HuH-7 (cell line): Measurements from ENCODE around the gene ECE1.

Experiments
- DNase-seq: peaks from one replicate; pipeline ENCODE4 v3.0.0; 2011; ENCODE audit warnings: low spot score

Gene ECE1

DNA sequence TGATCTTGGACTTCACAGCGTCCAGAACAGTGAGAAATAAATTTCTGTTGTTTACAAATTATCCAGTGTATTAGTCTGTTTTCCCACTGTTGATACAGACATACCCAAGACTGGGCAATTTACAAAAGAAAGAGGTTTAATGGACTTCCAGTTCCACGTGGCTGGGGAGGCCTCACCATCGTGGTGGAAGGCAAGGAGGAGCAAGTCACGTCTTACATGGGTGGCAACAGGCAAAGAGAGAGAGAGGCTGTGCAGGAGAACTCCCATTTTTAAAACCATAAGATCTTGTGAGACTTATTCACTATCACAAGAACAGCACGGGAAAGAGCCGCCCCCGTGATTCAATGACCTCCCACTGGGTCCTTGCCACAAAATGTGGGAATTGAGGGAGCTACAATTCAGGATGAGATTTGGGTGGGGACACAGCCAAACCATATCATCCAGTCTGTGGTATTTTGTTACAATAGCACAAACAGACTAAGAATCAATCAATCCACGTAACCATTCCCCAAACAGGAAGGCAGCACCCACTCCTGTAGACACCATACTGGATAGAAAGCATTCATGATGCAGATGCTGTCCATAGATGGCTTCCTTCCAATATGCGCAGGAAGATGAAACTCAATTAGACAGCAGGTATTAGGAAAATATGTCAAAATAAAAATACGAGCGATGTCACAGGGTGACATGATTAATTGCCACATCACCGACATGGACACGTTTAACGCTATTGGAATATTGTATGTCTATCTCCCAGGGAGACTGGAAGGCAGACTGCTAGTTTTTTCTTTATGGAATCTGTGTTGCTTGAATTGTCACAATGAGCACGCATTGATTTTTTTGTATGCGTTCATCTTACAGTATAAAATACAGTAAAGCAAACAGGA is 22.8 kb downstream of the ECE1 start:
- DNase-seq: no peak

DNA sequence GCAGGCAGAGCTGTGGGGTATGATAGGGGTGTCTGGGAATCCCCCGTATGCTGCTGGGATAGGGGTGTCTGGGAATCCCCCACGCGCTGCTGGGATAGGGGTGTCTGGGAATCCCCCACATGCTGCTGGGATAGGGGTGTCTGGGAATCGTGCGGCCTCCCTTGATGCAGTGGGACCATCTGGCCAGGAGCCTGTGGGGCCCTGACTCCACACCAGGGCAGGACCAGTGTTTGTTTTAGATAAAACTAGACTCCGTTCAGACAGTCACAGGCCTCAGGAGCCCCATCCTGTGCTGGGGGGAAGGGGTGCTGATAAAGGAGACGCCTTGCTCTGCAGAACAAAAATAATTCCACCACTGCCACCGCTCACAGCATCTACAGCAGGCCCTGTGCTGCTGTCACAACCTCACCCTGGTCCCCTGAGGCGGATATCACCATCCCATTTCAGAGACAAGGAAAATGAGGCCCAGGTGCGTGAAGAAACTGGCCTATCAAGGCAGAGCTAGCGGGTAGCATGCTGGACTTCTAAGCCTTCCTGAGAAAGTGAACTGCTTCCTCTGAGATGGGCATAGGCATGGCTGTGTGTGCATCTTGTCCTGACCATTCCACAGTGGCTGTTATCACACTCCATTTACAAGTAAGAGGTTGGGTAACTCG is 24.0 kb downstream of the ECE1 start:
- no peak for DNase-seq

DNA sequence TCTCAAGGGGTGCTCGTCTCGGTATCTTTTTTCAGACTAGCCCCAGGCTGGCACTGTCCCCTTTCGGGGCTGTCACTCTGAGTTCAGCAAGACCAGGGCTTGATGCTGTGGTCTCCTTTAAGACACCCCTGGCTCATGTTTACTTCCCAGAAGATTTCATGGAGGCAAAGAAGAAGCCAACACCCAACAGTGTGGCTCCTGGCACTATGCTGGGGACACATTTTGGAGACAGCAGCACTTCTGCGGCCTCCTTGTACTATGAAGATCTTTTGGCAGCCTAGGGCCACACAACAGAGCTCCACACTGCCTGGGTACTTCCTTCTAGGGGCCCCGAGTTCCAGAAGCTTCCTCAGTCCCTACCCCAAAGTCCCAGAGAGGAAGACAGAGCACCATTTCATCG is 24.6 kb downstream of the ECE1 start:
- DNase-seq: no peak

DNA sequence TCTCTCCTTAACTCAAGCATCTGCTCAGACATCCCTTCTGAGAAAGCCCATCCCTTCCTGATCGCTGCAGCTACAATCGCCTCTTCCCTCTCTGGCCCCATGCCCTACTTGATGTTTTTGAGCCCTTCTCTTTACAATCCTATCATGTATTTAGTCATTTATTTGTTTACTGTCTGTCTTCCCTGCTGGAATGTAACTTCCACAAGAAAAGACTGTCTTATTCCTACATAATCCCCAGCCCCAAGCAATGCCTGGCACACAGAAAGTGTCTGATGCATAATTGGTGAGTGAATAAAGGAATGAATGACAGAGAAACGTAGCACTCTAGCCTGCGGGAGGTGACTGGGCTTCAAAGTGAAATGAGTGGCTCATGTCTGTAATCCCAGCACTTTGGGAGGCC is 25.4 kb downstream of the ECE1 start:
- DNase-seq: no peak

DNA sequence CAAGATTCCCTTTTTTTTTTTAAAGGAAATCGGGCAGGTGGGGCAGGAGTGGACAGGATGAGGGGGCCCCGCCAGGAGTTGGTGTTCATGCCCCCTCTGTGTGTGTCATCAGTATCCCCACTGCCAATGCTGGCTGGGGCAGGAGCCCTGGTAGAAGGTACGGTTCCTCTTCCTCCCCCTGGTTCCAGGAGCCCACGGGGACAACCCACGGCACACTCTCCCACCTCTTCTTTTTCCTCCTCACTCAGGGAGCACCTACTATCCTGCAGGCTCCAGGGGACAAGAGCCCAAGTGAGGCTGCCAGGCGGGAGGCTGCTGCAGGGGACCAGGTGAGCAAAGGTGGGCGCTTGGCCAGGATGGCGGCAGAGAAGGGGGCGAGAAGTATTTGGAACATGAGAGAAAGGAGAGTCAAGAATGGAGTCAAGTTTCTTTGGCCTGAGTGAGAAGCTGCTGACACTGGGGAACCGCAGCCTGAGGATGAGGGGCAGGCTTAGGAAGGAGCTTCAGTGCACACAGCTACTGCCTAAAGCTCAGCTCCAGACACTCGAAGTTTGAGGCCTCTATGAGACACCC is 26.5 kb downstream of the ECE1 start:
- no peak for DNase-seq

DNA sequence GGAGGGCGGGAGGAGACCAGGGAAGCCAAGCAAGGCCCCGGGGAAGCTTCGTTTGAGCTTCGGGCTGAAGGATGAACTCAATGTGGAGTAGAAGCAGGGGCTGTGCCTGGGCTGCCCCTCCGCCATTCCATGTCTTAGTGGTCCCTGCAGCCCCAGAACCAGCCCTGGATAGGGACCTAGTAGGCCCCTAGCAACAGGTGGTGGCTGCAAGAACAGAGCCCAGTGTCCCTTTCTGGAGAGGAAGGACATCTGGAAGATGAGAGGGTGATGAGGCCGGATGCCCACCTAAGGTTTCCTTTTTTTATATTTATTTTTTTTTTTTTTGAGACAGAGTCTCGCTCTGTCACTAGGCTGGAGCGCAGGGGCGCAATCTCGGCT is 27.2 kb downstream of the ECE1 start:
- no peak for DNase-seq

DNA sequence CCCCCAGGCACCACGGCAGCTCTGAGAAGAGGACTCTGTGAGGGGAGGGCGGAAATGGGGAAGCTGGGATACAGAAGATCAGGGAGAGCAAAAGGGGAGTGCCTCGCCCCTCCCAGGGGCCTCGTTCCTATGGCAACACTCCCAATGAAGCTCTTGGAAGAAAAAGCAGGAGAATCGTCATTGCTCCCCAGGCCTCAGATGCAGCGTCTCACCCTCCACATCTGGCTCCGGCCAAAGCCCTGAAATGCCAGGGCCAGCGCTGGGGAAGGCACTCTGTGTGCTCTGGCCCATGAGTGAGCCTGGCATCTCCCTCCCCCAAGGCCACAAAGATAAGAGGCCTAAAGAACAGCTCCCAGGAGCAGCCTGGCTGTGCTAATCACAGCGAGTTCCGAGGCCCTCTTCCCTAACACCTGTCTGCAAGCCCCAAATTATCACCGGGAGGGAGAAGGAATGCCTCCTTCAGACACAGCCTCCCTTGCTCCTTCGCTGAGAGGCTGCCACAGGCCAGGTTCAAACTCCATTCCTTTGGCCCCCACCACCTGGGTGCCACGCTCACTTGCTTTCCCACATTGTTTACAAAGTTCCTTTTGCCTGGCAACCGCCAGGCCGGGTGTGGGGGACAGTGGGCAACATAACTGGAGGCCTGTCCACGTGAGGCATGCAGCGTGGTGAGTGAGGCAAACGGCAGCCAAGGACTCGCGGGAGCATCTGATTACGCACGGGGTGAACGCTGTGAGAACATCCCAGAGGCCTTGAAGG is 27.8 kb downstream of the ECE1 start:
- no peak for DNase-seq

DNA sequence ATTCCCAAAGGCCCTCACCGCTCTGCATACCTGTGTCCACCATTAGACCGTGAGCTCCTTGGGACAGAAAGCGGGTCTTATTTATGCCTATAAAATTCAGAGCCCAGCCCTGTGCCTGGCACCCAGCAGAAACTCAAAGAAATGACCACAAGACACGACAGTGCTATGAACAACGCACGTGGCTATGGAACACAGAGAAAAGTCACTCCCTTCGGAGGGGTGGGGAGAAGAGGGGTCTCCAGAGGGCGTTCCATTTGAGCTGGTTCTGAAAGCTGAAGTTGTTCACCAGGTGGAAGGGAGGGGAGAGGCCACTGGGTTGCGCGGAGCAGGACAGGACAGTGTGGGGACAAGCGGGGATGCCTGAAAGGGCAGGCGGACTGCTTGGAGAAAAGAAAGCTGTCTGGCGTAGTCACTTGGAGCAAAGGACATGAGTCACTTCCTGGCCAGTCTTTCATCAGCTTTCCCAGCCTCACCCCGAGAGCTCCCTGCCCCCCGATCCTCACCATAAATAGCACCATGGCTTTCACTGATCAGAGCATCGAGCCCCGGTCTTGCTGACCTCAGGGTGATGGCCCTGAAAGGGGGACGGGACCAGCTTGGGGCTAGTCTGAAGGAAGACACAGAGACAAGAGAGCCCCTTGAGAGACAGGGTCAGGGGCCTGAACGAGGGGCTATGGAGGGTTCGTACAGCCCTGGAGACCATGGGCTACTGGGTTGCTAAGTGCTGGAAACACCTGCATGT is 28.5 kb downstream of the ECE1 start:
- no peak for DNase-seq

DNA sequence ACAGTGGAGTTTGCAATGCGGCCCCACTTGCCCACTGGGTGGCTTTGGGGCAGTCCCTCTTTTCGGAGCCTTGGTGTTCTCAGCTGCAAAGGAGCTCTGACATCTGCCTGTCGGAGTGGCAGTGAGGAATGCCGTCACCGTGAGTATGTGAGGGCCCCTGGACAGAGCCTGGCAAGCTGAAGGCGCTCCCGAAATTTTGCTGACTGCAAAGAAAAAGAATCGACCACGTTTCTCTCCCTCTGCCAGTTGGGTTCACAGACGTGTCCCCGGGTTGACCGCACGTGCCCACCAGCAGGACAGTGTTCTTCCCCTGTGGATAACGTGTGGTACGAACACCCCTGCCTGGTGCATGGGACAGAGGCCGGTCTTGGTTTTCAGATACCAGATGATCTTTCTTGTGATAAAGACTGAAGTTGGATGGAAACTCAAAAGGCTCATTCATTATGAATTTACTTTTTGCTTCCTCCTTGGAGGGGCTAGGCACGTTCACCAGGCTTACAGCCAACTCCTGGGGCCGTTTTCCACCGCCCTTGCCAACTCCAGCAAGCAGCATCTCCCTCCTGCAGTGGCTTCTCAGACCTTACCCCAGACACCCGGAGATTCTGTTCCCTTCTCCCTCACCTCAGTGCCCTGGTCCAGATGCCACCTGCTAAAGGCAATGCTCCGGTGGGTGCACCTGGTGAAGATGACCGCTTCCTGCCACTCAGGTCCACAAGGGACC is 29.7 kb downstream of the ECE1 start:
- DNase-seq: no peak

DNA sequence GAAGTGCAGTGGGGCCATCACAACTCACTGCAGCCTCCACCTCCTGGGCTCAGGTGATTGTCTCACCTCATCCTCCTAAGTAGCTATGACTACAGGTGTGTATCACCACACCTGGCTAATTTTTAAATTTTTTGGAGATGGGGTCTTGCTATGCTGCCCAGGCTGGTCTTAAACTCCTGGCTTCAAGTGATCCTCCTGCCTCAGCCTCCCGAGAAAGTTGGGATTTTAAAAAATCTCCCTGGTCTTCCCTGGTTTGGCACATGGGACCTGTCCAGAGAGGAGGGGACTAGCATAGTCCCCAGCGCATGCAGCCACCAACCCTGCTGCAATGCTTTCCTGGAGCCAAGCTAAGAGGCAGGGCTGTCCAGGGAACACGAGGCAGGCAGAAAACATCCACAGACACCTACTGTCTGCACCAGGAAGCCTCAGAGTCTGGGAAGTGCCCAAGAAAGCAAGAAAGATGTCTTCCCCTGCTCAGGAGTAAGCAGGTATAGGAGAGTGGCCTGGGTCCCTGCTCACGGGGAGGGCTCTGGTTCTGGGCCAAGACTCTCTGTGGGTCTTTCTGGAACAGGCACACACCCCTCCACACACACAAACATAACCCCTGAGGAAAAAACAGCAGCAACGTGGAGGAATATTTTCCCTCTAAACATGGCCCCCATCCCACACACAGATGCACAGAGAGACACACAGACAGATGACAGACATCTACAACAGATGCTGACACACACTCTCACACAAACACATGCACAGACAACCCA is 30.8 kb downstream of the ECE1 start:
- no peak for DNase-seq

DNA sequence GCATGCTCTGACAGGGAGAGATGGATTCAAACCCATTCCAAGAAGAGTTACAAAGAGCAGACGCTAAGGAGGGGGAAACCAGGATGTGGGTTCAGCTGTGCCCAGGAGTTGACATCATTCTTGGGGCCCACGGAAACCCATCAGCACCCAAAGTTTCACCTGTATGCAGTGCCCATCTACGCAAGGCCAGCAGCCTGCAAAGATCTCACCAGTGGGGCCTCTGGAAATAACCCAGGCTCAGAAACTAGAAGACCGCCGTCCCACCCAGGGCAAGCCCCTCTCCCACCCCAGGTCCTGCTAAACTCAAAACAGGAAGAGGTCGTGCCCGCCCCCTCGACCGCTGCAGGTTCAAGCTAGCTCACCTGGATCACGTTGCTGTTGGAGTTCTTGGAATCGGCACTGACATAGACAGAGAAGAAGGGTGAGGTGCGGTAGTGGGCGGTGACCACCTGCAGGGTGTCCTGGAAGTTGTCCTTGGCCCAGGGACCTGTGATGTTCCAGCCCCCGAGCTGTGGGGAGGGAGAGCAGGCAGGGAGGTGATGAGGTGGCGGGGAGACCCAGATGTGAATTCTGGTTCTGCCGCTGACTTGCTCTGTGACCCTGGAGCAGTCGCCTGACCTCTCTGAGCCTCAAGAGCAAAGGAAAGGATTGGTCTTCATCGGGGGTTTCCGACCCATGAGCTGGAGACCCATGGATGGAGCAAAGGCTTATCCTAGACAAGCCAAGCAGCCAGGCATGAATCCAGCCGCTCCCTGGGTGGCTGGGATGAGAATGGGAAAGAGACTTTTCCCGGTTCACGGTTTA is 31.7 kb downstream of the ECE1 start:
- DNase-seq: no peak

DNA sequence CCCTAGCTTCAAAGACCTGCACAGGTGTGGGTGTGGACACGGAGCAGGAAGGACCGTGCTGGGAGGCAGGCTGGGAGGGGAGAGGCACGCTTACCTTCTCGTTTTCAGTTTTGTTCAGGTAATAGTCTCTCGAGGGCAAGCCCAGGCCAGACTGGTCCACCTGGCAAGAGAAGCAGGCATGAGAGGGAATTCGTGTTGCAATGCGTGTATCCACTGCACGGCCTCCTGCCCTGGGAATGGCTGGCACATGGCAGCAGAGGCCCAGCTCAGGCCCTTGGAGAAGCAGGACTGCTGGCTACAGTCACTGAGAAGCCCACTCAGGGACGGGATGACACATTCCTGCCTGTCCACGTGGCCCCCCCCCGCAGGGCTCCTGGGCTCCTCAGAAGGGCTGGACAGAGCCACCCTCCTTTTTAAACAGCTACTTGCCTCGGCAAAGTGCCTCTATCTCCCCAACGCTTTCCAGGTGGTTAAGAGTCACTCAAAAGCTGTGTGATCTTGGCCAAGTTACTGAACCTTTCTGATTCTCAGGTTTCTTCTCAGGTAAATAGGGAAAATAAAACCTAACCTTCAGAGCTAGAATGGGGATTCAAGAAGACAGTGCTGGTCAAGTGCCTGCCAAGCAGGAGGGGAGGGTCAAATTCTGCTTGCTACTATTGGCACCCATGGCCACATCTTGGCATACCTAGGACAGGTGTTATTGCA is 32.7 kb downstream of the ECE1 start:
- no peak for DNase-seq

DNA sequence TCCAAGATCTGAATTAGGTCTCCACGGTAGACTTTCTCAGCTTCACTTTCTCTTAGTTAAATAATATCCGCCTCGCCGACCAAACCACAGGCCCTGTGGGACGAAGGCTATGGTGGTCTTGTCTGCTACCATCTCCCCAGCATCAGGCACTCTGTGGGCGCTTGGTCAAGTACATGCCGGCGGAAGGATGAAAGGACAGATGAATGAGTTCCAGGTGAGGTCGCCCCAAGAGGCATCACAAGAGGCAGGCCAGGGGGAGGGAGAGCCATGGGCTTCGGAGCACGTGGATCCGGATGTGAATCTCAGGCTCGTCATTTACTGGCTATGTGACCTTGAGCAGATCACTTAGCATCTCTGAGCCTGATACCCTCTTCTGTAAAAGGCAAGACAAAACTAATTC is 33.5 kb downstream of the ECE1 start:
- no peak for DNase-seq

DNA sequence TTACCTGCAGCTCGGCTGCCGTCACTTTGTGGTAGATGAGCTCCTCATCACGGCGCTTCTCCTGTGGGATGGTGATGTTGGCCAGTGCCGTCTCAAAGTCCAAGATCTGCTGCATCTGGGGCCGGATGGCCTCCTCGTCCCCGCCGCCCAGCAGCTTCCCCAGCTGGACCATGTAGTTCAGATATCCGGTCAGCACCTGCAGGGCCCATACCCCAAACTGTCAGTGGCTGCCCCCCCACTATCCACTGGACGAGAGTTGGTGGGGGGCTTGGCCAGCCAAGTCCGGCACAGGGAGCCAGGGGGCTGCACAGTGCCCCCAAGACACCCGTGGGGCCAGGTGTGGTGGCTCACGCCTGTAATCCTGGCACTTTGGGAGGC is 34.3 kb downstream of the ECE1 start:
- no peak for DNase-seq

DNA sequence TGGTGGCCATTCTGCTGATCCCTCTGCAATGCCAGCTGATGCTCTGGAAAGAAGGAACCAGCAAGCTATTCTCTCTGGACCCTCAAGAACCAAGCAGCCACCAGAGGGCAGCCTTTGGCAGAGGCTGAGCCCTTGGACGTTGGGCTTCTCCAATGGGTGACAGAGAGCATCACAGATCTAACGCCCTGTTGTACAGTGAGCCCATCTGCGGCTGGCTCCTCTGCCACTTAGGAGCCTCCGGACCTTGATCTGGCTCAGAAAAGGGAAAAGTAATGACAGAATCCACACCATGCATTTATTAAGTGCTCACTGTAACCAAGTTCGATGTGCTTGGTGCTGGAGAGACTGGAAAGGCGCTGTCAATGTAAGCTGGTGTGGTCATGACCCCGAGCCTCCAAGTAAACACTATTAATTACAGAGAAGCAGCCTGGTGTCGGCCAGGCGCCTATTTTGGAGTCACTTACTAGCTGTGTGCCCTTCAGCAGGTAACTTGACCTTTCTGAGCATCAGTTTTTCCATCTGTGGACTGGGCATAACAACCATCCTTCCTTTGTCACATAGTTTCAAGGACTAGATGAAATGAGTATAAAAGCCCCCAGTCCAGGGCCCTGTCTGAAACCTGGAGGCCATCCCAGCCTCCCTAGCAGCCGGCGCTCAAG is 34.9 kb downstream of the ECE1 start:
- DNase-seq: peak; percentile 77

DNA sequence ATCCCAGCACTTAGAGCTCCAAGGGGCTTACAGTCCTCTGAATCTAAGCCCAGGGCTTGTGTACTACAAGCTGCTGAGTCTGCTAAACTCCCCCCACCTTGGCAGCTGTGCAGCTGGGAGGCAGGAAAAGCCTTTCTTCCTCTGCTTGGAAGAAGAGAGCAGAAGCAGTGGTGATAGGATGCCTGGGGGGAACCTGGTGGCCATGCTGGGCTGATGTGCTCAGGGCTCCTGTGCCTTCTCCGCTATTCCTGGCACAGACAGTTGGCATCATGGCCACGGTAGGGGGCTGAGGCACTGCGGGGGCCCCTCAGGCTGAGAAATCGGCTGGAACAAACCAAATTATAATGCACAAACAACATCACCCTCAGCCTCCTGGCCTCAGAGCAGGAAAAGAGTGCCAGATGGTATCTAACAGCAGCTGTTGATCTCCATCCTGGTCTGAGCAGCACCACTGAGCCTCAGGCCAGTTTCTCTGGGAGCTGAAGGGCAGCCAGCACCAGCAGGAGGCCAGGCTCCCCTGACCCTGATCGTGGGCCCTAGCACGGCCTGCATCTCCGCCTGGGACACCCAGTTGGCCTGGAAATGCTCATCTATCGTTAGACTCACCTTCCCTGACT is 35.8 kb downstream of the ECE1 start:
- no peak for DNase-seq

DNA sequence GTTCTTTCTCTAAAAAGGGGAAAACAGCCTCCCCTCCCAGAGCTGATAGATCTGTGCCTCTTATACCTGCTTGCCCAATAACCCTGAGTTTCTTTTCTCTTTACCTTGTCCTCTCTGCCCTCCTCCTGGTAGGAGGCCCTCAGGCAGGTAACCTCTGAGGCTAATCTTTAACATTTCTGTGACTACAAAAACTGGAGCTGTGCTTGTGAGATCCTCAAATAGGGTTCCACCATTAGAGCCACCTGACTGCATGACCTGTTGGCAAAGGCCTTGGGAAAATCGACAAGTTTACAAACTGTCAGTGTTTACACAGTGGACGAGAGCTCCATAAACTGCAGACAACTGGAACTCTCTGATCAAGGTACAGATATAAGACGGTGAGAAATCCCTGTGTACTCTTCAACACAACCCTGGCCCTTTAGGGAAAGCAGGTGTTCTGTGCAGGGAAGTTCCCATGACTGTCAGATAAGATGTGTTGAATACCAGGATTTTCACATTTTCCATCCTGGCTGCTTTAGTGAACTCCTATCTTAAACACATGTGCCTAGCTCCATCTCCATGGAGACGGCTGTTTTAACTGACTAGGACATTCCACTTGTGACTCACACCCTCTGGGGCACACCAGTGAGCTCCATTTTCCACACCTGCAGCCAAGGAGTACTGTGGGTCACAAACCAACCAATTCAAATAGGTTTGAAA is 38.3 kb downstream of the ECE1 start:
- DNase-seq: peak; percentile 71
